T47D (cell line): Measurements from ENCODE around the gene KCTD21.
"Not testable (repeated sequence)": the region's sequence is repeated elsewhere in the genome, so short reads cannot be mapped to it uniquely, and the experiment has no call there.

Source experiments
- DNase-seq, 2 experiments: peaks; one replicate each; pipeline versions ENCODE4 v3.0.0 to v3.0.0-alpha.2; 2011 to 2012; ENCODE audit warnings: low read depth in 1 of 2, low spot score in 1 of 2
- JUND ChIP-seq: IDR thresholded peaks from 2 replicates; pipeline ENCODE4 v1.6.1; 2012; ENCODE audit warnings: low read depth
- in situ Hi-C: cut with HindIII; loops from 2 replicates; pipeline ENCODE4 v1.10.0; 2016; ENCODE audit warnings: low sequenced_read_pairs, low pct_unique_long_range_greater_than_20kb

Gene KCTD21

GRCh38 chr11:78190871-78191538 lies 2.6 kb upstream of the KCTD21 start:
- no peak for TF ChIP-seq JUND
- DNase-seq: no peak
- in situ Hi-C loops: no loop called here

- TF ChIP-seq JUND: no peak
- no peak for DNase-seq
- in situ Hi-C loops: no loop called here
Observed at GRCh38 chr11:78190374-78190773, 1.9 kb upstream of the KCTD21 start.

DNA sequence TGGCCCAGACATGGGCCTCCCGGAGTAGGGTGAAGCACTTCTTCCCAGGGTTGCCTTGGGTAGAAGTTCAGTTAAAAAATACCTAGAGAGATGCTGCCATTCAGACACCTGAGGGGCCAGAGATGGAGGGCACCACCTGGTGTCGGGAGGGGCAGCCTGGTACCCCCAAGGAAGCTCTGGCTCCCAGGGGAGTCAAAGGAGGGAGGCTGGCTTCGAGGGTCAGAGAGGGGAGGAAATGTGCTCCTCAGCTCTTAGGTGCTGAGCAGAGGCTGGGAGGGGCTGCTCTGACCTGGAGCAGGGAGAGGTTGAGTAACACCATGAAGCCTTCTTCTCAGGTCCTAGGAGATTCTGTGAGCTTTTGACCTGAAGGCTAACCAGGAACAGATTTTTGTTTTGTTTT lies 1.4 kb upstream of the KCTD21 start:
- in situ Hi-C loops: no loop called here
- no peak for TF ChIP-seq JUND
- DNase-seq: no peak

DNA sequence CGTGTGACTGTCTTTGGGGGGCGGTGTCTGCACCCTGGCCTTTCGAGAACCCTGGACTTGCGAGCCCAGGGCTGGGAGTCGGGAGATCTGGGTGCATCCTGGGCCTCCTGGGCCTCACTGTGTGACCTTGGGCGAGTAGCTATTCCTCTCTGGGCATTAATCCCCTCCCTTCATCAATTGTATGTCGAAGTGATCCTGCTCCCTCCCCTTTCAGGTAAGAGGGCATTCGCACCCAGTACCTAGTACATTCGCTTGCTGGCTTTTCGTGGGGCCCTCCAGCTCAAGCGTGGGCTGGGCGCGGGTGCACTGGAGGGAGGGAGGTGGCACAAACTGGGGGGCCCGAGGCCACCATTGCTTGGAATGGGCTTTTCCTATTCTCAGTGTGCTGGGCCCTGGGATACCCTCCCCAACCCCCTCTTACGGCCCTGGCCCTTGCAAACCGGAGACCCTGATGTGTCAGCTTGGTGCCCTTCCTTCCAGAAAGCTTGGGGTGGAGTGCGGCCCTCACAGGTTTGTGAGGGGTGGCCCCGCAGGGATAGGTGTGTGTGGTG lies 823 bp upstream of the KCTD21 start:
- DNase-seq: no peak
- in situ Hi-C loops: no loop called here

DNA sequence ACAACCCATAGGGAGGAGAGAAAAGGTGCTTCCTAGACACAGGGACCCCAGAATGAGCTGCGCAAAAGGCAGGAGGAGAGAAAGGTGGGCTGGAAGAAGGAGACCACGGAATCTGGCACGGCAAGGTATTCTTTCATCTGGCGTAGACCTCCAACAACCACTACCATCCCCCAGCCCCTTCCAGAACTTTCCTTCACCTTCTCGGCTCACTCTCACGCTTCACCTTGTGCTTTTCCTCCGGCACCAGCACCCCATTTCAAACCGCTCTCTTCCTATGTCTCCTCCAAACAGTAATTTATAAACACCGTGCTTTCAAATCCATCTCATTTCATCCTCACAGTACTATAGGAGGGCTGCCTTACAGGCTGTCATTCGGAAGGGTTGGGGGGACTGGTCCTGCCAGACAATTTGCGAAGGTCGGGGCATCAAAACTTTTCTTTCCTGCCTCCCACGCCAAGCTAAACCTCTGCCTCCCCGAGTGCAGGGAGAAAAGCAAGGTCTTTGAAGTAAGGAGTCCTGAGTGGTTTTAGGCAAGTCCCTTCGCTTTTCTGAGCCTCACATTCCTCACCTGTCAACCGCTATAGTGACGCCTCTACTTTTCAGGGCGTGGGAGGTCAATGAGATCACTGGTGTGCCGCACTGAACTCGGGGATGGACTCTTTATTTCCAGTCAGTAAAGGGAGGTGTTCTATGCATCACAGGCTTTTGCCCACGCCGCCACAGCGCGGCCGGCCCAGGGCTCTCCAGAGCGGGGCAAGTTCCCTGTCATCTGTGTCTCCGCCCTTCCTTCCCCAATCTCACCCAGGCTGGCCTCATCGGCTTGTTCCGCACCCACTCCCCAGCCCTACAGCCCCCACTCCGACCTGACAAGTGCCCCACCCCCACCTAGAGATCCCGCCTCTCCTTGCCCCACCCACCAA lies 800 bp downstream of the KCTD21 start:
- no peak for TF ChIP-seq JUND
- DNase-seq: peak in 1 of 2 experiments; percentile 58
- in situ Hi-C loops: no loop called here

More for the DNA sequence above, 823 bp upstream of the KCTD21 start:
- no peak for TF ChIP-seq JUND

DNA sequence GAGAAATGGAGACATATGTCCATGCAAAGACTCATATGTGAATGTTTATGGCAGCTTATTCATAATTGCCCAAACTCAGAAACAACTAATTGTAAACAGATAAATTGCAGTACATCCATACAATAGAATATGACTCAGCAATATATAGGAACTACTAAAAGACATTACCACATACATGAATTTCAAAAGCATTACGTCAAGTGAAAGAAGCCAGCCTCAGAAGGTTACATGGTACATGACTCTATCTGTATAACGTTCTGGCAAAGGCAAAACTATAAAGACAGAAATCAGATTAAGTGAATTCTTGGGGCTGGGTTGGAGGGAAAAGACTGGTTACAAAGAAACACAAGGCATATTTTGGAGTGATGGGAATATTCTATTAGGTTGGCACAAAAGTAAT lies 7.2 kb downstream of the KCTD21 start:
- DNase-seq: no peak
- no peak for TF ChIP-seq JUND
- in situ Hi-C loops: no loop called here

DNA sequence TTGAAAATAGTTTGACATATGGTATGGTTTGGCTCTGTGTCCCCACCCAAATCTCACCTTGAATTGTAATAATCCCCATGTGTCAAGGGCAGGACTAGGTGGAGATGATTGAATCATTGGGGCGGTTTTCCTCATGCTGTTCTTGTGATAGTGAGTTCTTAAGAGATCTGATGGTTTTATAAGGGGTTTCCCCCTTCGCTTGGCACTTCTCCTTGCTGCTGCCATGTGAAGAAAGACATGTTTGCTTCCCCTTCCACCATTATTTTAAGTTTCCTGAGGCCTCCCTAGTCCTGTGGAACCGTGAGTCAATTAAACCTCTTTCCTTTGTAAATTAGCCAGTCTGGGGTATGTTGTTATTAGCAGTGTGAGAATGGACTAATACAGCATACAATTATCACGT lies 7.7 kb downstream of the KCTD21 start:
- no peak for TF ChIP-seq JUND
- in situ Hi-C loops: no loop called here
- DNase-seq: no peak

DNA sequence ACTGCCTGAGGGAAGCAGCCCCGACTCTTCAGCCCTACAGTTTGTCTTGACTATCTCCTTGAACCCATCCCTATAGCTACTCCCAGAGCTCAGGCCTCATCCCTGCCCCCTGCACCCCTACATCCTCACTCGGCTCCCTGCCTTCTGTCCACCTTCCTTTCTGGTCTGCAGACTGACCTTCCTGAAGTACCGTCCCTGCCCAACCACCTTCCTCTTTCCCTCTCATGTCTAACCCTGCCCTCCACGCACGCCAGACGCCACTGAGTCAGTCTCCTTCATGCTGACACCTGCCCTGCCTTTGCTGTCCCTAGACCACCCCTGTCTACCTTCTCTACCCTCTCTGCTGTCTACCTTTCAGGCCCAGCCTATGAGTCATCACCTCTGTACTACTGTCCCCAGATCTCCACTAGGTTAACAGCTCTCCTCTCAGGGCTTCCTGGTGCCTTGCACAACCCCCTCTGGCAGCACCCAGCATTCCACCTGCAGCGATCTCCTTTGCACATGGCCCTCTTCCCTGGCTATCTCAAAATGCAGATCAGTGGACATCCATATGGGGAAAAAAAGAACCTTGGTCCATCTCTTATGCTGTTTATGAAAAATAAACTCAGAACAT lies 8.9 kb downstream of the KCTD21 start:
- no peak for TF ChIP-seq JUND
- DNase-seq: no peak
- in situ Hi-C loops: no loop called here

DNA sequence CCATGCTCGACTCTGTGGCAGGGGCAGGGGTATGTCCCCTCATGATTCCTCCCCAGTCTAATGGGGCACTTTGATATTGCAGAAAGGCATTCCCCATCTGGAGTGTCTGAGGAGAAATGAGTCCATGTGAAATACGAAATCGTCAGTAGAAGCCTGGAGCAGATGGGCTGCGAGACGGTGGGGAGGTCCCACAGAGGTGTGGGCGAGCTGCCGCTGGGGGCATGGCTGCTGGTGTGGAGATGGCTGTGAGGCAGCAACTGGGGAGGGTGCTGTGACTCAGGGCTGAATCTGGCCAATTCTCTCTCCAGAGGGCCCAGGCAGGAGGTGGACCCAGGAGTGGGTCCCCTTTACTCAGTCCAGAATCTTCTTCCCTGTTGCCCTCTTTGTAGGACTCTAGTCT lies 11.2 kb downstream of the KCTD21 start:
- no peak for DNase-seq
- in situ Hi-C loops: no loop called here
- no peak for TF ChIP-seq JUND

DNA sequence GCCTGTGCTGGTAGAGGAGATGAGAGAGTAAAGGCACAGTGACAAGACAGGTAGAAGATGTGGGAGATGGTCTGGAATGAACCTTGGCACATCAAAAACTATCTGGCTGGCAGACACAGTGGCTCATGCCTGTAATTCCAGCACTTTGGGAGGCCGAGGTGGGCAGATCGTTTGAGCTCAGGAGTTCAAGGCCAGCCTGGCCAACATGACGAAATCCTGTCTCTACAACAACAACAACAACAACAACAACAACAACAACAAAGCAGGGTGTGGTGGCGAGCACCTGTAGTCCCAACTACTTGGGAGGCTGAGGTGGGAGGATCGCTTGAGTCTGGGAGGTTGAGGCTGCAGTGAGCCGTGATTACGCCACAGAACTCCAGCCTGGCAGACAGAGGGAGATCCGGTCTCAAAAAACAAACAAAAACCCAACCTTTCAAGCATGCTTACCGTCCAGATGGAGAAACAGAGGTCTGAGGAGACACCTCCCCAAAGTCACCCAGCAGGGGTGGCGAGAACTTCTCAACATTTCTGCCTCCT lies 11.8 kb downstream of the KCTD21 start:
- no peak for DNase-seq
- in situ Hi-C loops: no loop called here
- no peak for TF ChIP-seq JUND

DNA sequence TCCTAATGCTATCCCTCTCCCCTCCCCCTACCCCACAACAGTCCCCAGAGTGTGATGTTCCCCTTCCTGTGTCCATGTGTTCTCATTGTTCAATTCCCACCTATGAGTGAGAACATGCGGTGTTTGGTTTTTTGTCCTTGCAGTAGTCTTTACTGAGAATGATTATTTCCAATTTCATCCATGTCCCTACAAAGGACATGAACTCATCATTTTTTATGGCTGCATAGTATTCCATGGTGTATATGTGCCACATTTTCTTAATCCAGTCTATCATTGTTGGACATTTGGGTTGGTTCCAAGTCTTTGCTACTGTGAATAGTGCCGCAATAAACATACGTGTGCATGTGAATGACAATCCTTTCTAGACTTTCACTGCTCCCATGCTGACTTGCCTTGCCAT lies 12.6 kb downstream of the KCTD21 start:
- in situ Hi-C loops, DNase-seq: not testable (repeated sequence)

GRCh38 chr11:78171951-78172350 lies 16.5 kb downstream of the KCTD21 start:
- in situ Hi-C loops: no loop called here
- no peak for DNase-seq
- TF ChIP-seq JUND: no peak
